A172 (cell line): ENCODE measurements around the gene VBP1. TPM values are rescaled to one million over a fixed set of nuclear protein-coding genes. Genes with fewer than 3 reads are reported as not detected.
"Not testable (repeated sequence)": the region's sequence is repeated elsewhere in the genome, so short reads cannot be mapped to it uniquely, and the experiment has no call there.

ENCODE experiments used
- DNase-seq: peaks from one replicate; pipeline ENCODE4 v3.0.0-alpha.2; 2015; ENCODE audit warnings: low spot score
- total RNA-seq: library from RNA; depleted of rRNA; stranded (reverse); fragments of >200 nt; shearing (Covaris generic); gene quantifications from 2 replicates; pipeline ENCODE4 v1.2.3, GENCODE V29; 2014; rRNA removed

The VBP1 gene, protein sequence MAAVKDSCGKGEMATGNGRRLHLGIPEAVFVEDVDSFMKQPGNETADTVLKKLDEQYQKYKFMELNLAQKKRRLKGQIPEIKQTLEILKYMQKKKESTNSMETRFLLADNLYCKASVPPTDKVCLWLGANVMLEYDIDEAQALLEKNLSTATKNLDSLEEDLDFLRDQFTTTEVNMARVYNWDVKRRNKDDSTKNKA
- total RNA-seq: 290 and 312 TPM in 2 replicates

DNA sequence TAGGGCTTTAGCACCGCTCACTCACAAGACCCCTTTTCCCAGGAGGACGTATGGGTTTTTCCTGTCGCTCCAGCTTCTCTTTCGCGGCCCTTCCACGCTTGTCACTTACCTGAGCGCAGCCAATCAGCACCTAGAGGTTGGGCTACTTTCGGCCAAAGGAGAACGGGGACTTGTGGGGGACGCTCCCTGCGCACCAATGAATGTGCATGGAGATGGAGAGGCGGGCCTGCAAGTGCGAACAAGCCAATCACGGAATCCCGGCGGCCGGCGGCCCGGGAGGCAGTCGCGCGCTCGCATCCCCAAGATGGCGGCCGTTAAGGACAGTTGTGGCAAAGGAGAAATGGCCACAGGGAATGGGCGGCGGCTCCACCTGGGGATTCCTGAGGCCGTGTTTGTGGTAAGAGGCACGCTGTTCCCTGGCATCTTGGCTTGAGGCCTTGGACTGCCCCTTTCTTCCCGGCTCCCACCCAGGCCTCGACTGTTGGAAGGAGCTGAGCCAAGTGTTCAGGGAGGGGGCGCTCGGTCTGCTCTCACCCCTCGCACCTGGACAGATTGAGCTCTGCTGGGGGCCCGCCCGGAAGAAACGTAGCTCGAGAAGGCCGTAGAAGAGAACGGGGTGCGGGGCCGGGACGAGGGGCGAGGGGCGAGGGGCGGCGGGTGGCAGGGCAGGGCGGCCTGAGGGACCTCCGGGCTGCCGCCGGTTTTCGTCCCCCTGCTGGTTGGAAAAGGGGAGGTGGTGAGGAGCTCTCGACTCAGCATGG is at the start of gene VBP1:
Gene VBP1, plus strand, starts transcription at position 282 of the 761 bp plus-strand sequence. Its CDS starts 23 bp downstream, at position 305.
- DNase-seq: peak; percentile 95

DNA sequence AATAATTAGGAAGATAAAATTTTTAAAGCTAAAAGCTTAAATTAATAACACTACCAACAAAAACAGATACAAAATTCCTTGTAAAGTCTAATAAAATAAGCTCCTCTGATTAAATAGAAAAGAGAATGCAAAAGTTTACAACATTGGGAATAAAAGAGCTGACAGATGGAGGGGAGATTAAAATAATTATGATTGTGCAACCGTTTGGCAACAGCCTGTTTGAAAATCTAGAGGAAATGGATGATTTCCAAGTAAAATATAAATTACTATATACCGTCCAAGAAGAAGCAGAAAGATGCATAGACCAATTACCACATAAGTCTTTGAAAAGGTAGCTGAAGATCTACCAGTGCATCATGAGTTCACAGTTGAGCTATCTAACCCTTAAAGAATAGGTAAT is 46.4 kb upstream of the VBP1 start:
- DNase-seq: no peak

DNA sequence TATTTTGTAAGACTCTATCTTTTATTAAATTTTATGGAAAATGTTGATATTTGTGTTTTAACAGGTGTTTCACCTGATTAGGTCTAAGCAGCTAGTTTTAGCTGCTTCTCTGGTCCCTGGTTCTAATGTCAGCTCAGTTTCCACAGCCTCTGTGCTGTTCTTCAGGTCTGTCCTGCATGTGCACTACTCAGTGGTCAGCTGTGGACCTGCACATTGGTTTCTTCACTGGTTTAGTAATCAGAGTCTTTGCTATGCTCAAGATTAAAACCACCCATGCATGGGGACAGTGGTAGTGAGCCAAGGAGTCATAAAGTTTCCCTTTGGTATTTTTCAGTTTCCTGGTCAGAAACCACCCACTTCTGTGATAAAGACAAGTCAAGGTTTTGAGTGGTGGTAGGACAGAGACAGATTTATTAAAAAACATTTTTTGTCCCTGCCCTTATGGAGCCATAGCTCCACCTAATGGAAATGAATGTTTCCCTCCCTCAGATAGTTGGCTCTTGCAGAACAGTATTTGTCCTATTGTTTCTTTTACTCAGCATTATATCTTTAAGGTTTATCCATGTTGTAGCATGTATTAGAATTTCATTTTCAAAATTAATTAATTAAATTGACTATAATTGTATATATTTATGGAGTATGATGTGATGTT is 36.8 kb upstream of the VBP1 start:
- no peak for DNase-seq

DNA sequence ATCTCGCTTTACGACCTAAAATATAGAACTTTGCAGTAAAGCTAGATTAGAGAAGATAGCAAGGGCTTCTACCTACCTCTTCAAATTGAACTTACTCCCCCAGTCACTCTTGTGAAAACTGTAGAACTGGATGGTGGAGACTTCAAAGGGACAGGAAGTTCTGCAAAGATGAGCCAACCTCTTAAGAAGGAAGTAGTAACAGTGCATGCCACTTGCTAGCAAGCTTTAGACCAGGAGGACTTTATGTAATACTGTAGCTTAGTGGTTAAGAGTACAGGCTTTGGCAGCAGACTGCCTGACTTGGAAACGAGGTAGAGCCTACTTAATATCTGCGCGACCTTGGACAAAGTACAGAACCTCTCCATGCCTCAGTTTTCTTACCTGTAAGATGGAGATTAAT is 27.5 kb upstream of the VBP1 start:
- no peak for DNase-seq

DNA sequence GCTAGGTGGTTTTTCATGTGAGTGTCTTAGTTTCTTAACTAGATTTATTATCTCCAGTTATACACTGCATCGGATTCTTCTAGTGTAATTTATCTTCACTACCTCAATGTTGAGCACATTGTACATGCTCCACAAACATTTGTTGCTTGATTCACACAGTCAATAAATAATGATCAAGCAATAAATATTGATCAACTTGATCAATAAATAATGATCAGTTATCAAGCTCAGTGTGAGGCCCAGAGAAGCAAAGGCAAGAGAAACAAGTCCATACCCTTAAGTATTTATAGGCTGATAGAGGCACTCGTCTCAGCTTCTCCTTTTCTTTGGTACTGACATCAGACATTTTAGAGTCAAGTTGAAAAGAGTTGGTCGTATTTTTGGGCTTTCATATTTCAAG is 5.1 kb upstream of the VBP1 start:
- no peak for DNase-seq

DNA sequence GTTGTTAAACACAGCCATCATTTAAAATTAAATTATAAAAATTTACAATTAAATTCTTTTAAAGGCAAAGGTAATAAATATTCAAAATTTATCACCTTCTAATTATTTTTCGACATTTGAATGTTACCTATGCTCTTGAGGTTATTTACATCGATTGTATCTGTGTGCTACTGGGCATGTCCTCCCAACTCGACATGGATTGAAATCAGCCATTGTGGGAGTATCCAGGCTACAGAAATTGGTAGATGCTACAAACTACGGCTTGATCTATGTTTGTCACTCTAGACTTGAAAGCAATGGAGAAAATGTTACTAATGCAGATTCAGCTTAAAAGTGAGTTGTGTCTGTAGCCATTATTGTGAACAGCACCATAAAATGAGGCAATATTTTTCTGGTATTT is 2.5 kb upstream of the VBP1 start:
- no peak for DNase-seq

DNA sequence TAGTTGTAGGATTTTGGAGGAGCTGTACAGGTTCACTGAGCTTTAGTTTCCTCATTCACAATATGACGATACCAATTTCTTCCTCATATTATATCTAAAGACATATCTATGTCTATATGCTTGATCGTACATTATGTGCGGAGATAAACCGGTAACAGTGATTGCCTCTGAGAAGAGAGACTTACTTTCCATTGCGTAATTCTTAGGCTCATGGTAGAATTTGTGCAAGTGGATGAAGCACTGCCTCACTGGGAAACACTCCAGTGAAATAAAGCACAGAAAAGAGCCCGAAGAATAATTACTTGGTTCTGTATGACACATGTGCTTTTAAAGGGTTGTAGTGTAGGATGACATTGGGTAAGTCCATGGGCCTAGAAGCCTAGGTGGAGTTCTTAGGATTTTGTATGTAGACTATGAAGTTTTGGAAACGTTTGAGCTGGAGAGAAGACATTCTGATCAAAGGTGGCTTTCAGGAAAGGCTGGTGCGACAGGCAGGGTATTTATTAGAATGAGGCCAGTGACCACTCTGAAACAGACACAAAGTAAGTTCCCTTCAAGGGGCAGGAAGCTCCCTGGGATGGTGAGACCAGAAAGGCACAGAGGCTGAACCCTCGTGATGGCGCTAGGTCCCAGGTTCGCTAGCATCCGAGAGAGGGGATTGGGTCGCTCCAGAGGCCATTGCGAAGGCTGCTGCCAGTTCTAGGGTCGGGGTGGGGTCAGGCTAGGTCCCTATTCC is 649 bp upstream of the VBP1 start:
- no peak for DNase-seq

DNA sequence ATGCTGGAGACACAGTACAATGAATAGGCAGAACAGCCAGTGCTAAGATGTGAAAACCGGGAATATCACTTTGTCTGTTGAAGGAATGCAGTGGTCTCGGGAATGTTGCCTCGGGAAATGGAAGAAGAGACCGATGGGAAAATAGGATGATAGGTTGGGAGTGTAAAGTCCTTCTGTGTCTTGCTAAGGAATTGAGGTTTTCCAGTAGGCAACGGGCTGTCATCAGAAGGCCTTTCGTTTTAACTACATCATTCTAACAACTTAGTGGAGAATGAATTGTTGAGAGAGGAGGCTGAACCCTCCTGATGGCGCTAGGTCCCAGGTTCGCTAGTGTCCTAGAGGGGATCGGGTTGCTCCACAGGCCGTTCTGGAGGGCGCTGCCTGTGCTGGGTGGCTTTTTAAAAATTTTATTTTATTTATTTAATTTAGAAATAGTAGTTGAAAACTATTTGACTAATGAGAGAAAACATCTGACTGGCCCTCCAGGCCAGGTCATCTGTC is 730 bp downstream of the VBP1 start:
- peak; percentile 24 for DNase-seq

DNA sequence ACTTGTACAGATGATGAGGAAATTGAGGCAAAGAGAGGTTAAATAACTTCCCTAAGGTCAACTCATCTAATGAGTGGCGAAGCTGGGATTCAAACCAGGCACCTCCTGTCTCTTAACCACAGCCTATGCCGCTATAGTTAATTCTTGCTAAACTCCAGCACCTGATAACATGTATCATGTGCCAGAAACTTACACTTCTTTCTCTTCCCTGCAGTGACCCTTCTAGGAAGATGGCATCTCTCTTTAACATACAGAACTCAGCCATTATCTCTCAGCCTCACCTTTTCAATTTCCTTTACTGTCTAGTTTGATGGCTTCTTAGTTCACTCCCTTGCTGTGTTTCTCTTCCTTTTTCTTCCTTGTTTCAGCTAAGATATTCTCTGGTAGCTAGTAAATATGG is 2.5 kb downstream of the VBP1 start:
- no peak for DNase-seq

DNA sequence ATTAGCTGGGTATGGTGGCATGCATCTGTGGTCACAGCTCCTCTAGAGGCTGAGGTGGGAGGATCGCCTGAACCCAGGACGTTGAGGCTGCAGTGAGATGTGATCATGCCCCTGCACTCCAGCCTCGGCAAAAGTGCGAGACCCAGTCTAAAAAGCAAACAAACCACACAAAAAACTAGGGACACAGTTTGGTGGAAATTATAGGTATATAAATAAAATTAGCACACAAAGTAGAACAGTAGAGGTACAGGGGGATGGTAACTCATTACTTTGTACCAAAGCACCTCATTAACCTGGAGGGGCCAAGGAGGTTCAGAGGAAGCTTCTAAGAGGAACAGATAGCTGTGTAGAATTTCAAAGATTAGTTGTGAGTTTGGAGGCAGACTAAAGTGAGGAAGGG is 5.1 kb downstream of the VBP1 start:
- no peak for DNase-seq

DNA sequence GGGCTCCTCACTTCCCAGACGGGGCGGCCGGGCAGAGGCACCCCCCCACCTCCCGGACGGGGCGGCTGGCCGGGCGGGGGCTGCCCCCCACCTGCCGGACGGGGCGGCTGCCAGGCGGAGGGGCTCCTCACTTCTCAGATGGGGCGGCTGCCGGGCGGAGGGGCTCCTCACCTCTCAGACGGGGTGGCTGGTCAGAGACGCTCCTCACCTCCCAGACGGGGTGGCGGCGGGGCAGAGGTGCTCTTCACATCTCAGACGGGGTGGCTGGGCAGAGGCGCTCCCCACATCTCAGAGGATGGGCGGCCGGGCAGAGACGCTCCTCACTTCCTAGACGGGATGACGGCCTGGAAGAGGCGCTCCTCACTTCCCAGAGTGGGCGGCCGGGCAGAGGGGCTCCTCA is 7.5 kb downstream of the VBP1 start:
- DNase-seq: not testable (repeated sequence)

DNA sequence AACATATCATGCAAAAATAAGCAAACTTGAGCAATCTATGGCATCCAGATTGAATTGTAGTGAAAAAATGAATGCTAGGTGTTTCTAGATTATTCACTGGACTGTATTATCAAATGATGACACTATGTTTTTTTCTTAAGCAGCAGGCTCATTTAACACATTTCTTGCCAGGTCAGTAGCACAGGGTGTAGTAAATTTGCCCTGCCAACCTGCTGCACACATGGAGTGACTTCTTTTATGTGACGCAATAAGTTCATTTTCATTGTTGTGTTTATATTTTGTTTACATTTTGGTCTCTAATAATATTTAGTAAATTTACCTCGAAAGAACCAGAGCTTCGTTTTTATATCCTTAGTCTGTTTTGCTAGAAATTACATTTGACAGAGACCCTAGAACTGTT is 9.5 kb downstream of the VBP1 start:
- DNase-seq: no peak

DNA sequence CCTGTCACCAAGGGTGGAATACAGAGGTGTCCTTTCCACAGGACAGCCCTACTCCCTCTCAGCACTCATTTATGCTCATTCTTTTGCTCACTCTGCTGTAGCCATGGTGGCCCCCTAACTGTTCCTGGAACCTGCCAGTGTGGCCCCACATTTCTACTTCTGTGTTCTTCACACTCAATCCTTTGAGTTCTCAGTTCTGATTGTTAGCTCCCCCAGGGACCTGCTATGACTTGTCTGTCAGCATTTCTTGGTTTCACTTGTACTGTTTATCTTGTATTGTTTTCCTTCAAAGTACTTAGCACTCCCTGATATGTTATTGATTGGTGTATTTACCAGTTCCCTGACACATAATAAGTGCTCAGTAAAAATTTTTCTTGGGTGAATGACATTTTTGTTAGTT is 14.9 kb downstream of the VBP1 start:
- no peak for DNase-seq

DNA sequence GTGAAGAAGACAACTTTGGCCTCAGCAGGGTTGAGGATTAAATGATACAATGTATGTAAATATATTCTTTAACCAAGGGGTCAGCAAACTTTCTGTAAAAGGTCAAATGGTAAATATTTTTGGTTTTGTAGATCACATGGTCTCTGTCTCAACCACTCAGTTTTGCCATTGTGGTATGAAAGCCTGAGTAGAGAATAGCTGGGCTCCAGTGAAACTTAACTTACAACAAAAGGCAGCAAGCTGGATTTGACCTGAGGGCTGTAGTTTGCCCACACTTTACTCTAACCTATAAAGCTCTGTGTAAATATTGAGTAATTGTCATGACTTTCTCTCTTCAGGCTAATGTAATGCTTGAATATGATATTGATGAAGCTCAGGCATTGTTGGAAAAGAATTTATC is 19.6 kb downstream of the VBP1 start:
- no peak for DNase-seq

DNA sequence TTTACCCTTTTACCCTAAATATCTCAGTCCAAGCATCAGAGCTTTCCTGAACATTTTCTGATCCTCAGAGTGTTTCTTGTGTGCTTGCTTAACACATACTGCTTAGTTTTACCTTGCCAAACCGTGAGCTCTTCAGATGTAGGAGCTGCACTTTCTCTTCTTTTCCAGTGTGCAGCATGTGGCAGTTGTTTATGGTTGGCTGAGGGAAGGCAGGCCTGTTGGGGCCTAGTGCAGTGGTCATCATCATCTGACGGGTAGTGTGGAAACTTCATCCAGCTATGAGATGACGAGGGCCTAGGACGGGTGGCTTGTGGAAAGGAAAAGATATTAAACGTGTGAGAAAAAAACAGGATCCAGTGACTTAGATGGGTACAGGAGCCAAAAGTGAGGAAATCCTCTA is 21.5 kb downstream of the VBP1 start:
- no peak for DNase-seq

DNA sequence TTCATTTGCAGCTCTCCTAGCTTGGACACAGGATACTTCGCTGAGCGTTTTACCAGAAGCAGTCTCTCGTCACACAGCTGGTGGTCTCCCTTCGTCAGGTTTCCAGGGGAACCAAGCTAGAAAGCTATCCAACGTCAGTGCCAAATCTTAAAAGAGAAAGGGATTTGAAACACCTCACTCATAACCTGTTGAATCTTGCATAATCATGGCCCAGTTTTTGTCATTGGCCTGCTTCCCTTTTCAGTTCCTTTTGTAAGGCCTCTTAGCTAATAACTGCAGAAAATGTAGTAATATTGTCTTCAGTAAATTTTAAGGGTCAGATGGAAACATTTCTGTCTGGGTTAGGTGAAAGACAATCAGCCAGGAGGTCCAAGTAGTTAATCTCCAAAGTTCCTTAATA is 26.0 kb downstream of the VBP1 start:
- no peak for DNase-seq

DNA sequence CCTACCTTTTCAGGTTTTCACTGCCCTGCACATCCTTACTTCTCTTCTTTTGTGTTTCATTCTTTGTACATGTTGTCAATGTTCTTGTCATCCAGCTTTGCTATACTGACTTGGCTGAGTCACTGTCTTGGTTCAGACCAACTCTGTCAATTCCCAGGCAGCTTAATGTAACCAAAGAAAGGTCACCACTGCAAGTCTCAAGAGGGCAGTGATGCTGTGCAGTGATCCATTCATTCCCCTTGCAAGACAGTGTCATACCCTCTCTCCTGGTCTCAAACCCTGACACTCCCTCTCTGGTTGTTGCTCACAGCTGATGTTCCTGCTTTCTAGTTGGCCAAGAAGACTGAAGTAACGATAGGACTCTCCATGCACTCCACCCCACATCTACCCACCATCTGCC is 30.5 kb downstream of the VBP1 start:
- no peak for DNase-seq

DNA sequence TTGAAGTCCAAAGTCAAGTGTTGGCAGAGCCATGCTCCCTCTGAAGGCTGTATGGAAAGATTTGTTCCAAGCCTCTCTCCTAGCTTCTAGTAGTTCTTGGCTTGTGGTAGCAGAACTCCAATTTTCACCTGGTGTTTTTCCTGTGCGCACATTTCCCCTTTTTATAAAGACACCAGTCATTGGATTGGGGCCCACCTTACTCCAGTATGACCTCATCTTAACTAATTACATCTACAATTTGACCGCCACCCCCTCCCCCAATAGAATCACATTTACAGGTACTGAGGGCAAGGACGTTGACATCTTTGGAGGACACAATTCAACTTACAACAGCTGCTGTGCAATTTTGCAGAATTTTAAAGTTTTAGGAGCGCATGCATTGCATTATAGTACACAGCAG is 31.2 kb downstream of the VBP1 start:
- no peak for DNase-seq

DNA sequence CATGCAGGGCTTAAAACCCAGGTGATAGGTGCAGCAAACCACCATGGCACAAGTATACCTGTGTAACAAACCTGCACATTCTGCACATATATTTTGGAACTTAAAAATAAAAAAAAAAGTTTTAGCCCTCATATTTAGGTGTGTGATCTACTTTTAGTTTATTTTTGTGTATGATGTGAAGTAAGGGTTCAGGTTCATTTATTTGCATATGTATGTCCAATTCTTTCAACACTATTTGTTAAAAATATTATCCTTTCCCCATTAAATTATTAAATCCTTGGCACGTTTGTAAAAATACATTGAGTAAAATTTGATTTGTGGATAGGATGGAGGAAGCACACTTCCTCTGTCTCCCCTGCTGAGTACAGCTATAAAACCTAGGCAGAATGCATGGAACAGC is 35.1 kb downstream of the VBP1 start:
- no peak for DNase-seq

DNA sequence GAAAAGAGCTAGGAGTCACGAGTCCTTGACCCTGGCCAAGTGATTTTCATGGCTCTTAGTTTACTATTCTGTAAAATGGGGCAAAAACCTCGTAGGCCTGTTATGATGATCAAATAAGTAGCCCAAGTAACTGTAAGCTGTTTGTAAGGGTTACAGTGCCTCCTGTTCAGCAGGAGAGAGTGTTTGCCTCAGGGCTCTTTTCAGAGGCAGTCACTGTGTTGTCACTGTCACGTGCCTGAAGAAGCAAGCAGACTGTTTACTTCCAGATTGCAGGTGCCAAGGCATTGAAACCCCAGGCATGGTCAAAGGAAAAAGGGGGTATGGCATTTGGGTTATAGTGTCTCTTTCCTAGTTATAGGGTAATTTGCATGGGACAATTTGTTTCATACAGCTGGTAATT is 43.5 kb downstream of the VBP1 start:
- DNase-seq: no peak

DNA sequence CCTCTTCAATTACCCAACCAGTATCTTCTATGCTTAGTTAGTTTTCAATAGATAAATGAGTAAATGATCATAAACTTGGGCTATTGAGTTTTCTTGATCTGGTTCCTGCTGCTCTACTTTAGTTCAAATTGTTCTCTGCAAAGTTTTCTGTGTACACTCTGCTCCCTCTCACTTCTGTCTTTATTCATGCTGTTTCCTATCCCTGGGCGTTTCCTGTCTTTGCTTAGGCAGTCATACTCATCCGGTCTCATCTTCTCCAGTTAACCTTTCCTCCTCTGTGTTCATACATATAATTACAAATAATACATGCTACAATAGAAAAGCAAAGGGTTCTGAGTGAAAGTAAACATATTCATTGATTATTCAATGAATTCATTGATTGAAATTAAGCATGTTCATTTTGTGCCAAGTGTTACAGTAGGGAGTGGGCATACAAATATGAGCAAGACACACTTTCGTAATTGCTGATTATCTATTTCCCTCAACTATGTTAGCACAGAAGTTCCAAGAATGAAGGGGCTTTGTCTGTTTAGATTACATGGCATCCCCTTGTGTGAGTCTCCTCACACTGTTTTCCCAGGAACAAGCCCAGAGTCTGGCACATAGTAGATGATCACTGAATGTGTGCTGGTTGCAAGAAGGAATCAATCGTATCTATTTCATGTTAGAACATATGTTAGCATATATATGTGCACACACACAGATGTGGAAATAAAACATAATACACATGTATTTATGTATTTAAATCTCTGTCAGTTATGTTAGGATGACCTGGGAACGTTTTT is 46.9 kb downstream of the VBP1 start:
- no peak for DNase-seq
